Measurements from ENCODE around the gene PKN1.
"Not testable (repeated sequence)": the region's sequence is repeated elsewhere in the genome, so short reads cannot be mapped to it uniquely, and the experiment has no call there.

Gene PKN1

DNA sequence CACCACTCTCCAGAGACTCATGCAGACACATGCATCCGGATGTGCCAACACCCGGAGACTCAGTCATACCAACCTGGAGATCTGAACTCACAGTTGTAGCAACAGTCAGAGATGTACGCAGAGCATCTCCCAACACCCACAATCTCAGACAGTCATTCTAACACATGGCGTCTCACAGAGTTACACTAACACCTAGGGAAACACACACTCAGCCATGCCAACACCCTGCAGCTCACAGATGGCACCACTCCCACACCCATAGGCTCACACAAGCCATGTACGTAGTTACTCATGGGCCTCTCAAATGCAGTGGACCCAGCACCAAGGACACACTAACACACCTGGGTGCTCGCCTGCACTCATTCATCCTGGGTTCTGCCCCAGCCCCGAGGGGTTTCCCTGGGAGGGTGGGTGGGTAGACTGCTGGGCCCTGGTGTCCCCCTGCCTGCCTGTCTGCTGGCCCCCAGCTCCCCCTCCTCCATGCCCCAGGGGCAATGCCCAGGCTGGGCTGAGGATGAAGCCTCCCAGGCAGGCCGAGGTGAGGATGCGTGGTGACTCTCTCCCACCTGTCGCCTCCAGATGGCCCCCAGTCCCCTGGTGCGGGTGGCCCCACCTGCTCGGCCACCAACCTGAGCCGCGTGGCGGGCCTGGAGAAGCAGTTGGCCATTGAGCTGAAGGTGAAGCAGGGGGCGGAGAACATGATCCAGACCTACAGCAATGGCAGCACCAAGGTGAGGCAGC lies 10.0 kb downstream of the PKN1 start:
- Histone ChIP-seq H3K27ac (ENCODE audit: low read depth, low read length) (no peak overlapping the region), H3K9me3 (ENCODE audit: control insufficient read depth in 1 of 2, low read length in 2 of 2) (no peaks in the 10 kb centered on the region), H3K4me1 (ENCODE audit: control insufficient read depth in 1 of 2, insufficient read depth in 2 of 2, low read length in 2 of 2) (peaks cover 4 to 18% of the 10 kb centered on the region in 2 donors), H3K36me3 (ENCODE audit: control insufficient read depth in 1 of 2, insufficient read depth in 2 of 2, low read length in 2 of 2) (peaks cover 15 to 37% of the 10 kb centered on the region in 2 donors), H3K9ac (ENCODE audit: low read depth in 1 of 2, low read length in 2 of 2) (no peak overlapping the region), H3K27me3 (ENCODE audit: control insufficient read depth in 1 of 2, insufficient read depth in 2 of 2, low read length in 2 of 2) (no peaks in the 10 kb centered on the region), H3K4me3 (ENCODE audit: low read depth in 1 of 2, low read length in 2 of 2) (no peak overlapping the region)

DNA sequence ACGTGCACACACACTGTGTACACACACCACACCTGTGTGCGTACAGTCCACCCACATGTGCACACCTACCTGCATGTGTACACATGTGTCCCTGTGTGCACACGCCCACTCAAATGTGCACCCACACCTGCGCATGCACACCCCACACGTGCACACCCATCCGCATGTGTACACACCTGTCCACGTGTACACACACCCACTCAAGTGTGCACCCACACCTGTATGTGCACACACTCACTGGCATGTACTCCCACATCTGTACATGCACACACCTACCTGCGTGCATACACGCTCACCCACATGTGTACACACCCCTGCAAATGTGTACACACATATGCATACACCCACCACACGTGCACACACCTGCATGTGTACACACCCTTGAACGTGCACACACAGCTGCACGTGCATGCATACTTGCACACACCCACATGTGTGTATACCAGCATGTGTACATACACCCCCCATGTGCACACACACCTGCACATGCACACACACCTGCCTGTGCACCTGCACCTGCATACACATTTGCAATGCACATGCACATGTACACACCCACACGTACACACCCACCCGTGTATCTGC lies 10.6 kb downstream of the PKN1 start:
- H3K9ac ChIP-seq (ENCODE audit: low read depth in 1 of 2, low read length in 2 of 2): no peak overlapping the region
- H3K4me3 ChIP-seq (ENCODE audit: low read depth in 1 of 2, low read length in 2 of 2): no peak overlapping the region
- H3K27ac ChIP-seq (ENCODE audit: low read depth, low read length): no peak overlapping the region
- peaks cover 4 to 18% of the 10 kb centered on the region in 2 donors for H3K4me1 ChIP-seq (ENCODE audit: control insufficient read depth in 1 of 2, insufficient read depth in 2 of 2, low read length in 2 of 2)
- H3K36me3 ChIP-seq (ENCODE audit: control insufficient read depth in 1 of 2, insufficient read depth in 2 of 2, low read length in 2 of 2): peaks cover 15 to 43% of the 10 kb centered on the region in 2 donors
- H3K27me3 ChIP-seq (ENCODE audit: control insufficient read depth in 1 of 2, insufficient read depth in 2 of 2, low read length in 2 of 2): no peaks in the 10 kb centered on the region
- no peaks in the 10 kb centered on the region for H3K9me3 ChIP-seq (ENCODE audit: control insufficient read depth in 1 of 2, low read length in 2 of 2)

DNA sequence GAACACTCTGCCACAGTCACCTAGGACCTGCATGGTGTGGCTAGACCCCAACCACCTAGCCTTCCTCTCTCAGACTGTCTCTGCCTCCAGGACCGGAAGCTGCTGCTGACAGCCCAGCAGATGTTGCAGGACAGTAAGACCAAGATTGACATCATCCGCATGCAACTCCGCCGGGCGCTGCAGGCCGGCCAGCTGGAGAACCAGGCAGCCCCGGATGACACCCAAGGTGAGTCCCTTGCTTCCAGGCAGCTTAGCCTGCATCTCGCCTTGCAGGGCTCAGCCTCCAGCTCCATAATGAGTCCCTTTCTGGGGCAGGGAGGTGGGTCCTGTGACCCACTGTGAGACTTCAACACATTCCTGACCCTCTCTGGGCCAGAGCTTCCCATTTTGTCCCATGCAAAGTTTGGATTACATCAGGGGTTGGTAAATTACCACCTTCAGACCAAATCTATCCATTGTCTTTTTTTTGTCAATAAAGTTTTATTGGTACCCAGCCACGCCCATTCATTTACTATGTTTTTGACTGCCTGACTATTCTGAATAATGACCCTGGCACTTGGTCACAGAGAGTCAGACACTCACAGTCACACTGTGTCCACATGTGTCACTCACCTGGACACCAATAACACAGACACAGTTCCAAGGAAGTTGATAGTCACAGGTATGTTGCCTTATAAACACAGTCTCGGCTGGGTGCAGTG lies 13.4 kb downstream of the PKN1 start:
- H3K4me3 ChIP-seq (ENCODE audit: low read depth in 1 of 2, low read length in 2 of 2): no peak overlapping the region
- H3K4me1 ChIP-seq (ENCODE audit: control insufficient read depth in 1 of 2, insufficient read depth in 2 of 2, low read length in 2 of 2): no peaks in the 10 kb centered on the region
- H3K36me3 ChIP-seq (ENCODE audit: control insufficient read depth in 1 of 2, insufficient read depth in 2 of 2, low read length in 2 of 2): peaks cover 19 to 57% of the 10 kb centered on the region in 2 donors
- no peak overlapping the region for H3K27ac ChIP-seq (ENCODE audit: low read depth, low read length)
- no peaks in the 10 kb centered on the region for H3K9me3 ChIP-seq (ENCODE audit: control insufficient read depth in 1 of 2, low read length in 2 of 2)
- H3K27me3 ChIP-seq (ENCODE audit: control insufficient read depth in 1 of 2, insufficient read depth in 2 of 2, low read length in 2 of 2): no peaks in the 10 kb centered on the region
- H3K9ac ChIP-seq (ENCODE audit: low read depth in 1 of 2, low read length in 2 of 2): no peak overlapping the region

DNA sequence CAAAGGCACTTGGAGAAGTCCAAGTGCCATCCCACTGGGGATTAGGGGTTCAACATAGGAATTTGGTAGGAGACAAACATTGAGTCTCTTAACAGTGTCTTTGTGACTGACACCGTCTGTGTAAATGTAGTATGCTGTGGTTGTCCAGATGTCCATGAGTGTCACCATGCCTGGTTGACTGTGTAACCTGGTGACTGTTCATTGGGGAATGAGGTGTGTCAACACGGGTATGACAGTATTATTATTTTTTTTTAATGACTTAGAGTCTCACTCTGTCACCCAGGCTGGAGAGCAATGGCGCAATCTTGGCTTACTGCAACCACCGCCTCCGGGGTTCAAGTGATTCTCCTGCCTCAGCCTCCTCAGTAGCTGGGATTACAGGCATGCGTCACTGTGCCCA lies 16.2 kb downstream of the PKN1 start:
- H3K27me3 ChIP-seq (ENCODE audit: control insufficient read depth in 1 of 2, insufficient read depth in 2 of 2, low read length in 2 of 2): no peaks in the 10 kb centered on the region
- no peak overlapping the region for H3K27ac ChIP-seq (ENCODE audit: low read depth, low read length)
- H3K4me3 ChIP-seq (ENCODE audit: low read depth in 1 of 2, low read length in 2 of 2): no peak overlapping the region
- H3K4me1 ChIP-seq (ENCODE audit: control insufficient read depth in 1 of 2, insufficient read depth in 2 of 2, low read length in 2 of 2): no peaks in the 10 kb centered on the region
- no peak overlapping the region for H3K9ac ChIP-seq (ENCODE audit: low read depth in 1 of 2, low read length in 2 of 2)
- H3K36me3 ChIP-seq (ENCODE audit: control insufficient read depth in 1 of 2, insufficient read depth in 2 of 2, low read length in 2 of 2): peaks cover 5 to 41% of the 10 kb centered on the region in 2 donors
- no peaks in the 10 kb centered on the region for H3K9me3 ChIP-seq (ENCODE audit: control insufficient read depth in 1 of 2, low read length in 2 of 2)

DNA sequence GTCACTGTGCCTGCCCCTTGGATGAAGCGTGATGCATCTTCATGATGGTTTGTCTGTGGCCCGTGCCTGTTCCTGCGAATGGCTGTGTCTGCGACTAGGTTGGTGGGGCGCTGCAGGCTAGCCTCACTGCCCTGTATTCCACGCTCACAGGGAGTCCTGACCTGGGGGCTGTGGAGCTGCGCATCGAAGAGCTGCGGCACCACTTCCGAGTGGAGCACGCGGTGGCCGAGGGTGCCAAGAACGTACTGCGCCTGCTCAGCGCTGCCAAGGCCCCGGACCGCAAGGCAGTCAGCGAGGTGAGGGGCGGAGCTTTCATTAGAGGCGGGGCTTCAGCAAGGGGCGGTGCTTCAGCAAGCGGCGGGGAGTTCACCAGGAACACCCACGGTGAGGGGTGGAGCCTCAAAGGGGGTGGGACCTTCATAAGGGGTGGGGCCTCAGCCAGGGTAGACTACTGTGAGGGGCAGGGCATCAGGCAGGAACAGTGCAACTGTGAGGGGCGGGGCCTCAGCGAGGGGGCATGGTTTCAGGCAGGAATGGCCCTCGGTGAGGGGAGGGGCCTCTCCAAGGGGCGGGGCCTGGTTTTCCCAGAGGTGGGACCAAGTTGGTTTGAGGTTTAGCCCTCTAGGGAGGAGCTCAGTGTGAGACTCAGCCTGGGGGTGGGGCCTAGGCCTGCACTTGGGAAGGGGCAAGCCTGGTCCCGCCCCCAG lies 17.2 kb downstream of the PKN1 start:
- Histone ChIP-seq H3K9me3 (ENCODE audit: control insufficient read depth in 1 of 2, low read length in 2 of 2) (no peaks in the 10 kb centered on the region), H3K27ac (ENCODE audit: low read depth, low read length) (no peak overlapping the region), H3K4me3 (ENCODE audit: low read depth in 1 of 2, low read length in 2 of 2) (no peak overlapping the region), H3K4me1 (ENCODE audit: control insufficient read depth in 1 of 2, insufficient read depth in 2 of 2, low read length in 2 of 2) (no peaks in the 10 kb centered on the region), H3K27me3 (ENCODE audit: control insufficient read depth in 1 of 2, insufficient read depth in 2 of 2, low read length in 2 of 2) (no peaks in the 10 kb centered on the region), H3K36me3 (ENCODE audit: control insufficient read depth in 1 of 2, insufficient read depth in 2 of 2, low read length in 2 of 2) (peaks cover 5 to 37% of the 10 kb centered on the region in 2 donors), H3K9ac (ENCODE audit: low read depth in 1 of 2, low read length in 2 of 2) (no peak overlapping the region)

DNA sequence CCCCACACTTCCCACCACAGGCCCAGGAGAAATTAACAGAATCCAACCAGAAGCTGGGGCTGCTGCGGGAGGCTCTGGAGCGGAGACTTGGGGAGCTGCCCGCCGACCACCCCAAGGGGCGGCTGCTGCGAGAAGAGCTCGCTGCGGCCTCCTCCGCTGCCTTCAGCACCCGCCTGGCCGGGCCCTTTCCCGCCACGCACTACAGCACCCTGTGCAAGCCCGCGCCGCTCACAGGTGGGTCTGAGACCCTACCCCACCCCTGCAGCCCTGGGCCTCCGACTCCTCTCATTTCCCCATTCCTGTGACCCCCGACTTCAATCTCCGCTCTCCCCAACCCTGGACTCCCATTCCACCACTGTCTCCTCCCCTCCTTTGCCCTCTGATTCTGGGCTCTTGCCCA lies 17.8 kb downstream of the PKN1 start:
- H3K27me3 ChIP-seq (ENCODE audit: control insufficient read depth in 1 of 2, insufficient read depth in 2 of 2, low read length in 2 of 2): no peaks in the 10 kb centered on the region
- H3K4me1 ChIP-seq (ENCODE audit: control insufficient read depth in 1 of 2, insufficient read depth in 2 of 2, low read length in 2 of 2): no peaks in the 10 kb centered on the region
- H3K9ac ChIP-seq (ENCODE audit: low read depth in 1 of 2, low read length in 2 of 2): no peak overlapping the region
- peaks cover 5 to 37% of the 10 kb centered on the region in 2 donors for H3K36me3 ChIP-seq (ENCODE audit: control insufficient read depth in 1 of 2, insufficient read depth in 2 of 2, low read length in 2 of 2)
- H3K4me3 ChIP-seq (ENCODE audit: low read depth in 1 of 2, low read length in 2 of 2): no peak overlapping the region
- H3K9me3 ChIP-seq (ENCODE audit: control insufficient read depth in 1 of 2, low read length in 2 of 2): no peaks in the 10 kb centered on the region
- no peak overlapping the region for H3K27ac ChIP-seq (ENCODE audit: low read depth, low read length)

DNA sequence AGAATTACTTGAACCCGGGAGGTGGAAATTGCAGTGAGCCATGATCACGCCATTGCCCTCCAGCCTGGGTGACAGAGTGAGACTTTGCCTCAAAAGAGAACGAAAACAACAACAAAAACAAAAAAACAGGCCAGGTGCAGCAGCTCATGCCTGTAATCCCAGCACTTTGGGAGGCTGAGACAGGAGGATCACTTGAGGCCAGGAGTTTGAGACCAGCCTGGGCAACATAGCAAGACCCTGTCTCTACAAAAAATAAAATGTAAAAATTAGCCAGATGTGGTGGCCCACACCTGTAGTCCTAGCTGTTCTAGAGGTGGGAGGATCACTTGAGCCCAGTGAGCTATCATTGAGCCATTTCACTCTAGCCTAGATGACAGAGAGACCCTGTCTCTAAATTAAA lies 19.2 kb downstream of the PKN1 start:
- not testable (repeated sequence) for H3K27me3 ChIP-seq (ENCODE audit: control insufficient read depth in 1 of 2, insufficient read depth in 2 of 2, low read length in 2 of 2); H3K4me1 ChIP-seq (ENCODE audit: control insufficient read depth in 1 of 2, insufficient read depth in 2 of 2, low read length in 2 of 2); H3K4me3 ChIP-seq (ENCODE audit: low read depth in 1 of 2, low read length in 2 of 2); H3K9me3 ChIP-seq (ENCODE audit: control insufficient read depth in 1 of 2, low read length in 2 of 2); H3K9ac ChIP-seq (ENCODE audit: low read depth in 1 of 2, low read length in 2 of 2); H3K27ac ChIP-seq (ENCODE audit: low read depth, low read length)
- peaks cover 5 to 28% of the 10 kb centered on the region in 2 donors for H3K36me3 ChIP-seq (ENCODE audit: control insufficient read depth in 1 of 2, insufficient read depth in 2 of 2, low read length in 2 of 2)

DNA sequence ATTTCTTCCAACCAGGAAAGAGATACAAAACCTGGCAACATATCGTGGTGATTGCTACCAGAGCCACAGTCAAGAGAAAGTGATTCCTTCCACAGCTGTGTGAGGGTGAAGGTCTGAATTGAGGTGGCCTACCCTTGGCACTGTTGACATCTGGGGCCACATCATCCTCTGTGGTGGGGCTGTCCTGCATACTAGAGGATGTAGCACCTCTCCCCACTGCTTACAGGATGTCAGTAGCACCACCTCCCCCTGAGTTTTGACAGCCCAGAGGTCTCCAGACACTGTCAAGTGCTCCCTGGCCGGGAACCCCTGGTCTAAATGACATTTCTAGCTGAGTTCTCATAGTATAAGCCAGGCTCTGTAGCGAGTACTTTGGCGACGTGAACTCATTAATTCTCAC lies 26.6 kb downstream of the PKN1 start:
- Histone ChIP-seq H3K27ac (ENCODE audit: low read depth, low read length) (no peak overlapping the region), H3K9me3 (ENCODE audit: control insufficient read depth in 1 of 2, low read length in 2 of 2) (no peaks in the 10 kb centered on the region), H3K4me3 (ENCODE audit: low read depth in 1 of 2, low read length in 2 of 2) (no peak overlapping the region), H3K36me3 (ENCODE audit: control insufficient read depth in 1 of 2, insufficient read depth in 2 of 2, low read length in 2 of 2) (peaks cover 0 to 17% of the 10 kb centered on the region in 2 donors), H3K4me1 (ENCODE audit: control insufficient read depth in 1 of 2, insufficient read depth in 2 of 2, low read length in 2 of 2) (no peaks in the 10 kb centered on the region), H3K27me3 (ENCODE audit: control insufficient read depth in 1 of 2, insufficient read depth in 2 of 2, low read length in 2 of 2) (no peaks in the 10 kb centered on the region), H3K9ac (ENCODE audit: low read depth in 1 of 2, low read length in 2 of 2) (no peak overlapping the region)

DNA sequence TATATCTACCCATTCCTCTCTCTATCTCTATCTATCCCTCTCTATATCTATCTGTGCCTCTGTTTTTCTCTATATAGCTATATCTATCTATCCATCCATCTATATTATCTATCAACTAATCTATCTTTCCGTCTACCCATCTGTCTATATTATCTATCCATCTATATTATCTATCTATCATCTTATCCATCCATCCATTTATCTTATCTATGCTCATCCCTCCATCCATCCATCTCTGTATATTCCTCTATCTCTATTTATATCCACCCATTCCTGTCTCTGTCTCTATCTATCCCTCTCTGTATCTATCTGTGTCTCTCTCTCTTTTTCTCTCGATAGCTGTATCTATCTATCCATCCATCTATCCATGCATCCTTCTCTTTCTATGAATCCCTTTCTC lies 27.8 kb downstream of the PKN1 start:
- Histone ChIP-seq H3K27ac (ENCODE audit: low read depth, low read length) (no peak overlapping the region), H3K27me3 (ENCODE audit: control insufficient read depth in 1 of 2, insufficient read depth in 2 of 2, low read length in 2 of 2) (no peaks in the 10 kb centered on the region), H3K4me3 (ENCODE audit: low read depth in 1 of 2, low read length in 2 of 2) (no peak overlapping the region), H3K36me3 (ENCODE audit: control insufficient read depth in 1 of 2, insufficient read depth in 2 of 2, low read length in 2 of 2) (peaks cover 0 to 17% of the 10 kb centered on the region in 2 donors), H3K9ac (ENCODE audit: low read depth in 1 of 2, low read length in 2 of 2) (no peak overlapping the region), H3K4me1 (ENCODE audit: control insufficient read depth in 1 of 2, insufficient read depth in 2 of 2, low read length in 2 of 2) (no peaks in the 10 kb centered on the region), H3K9me3 (ENCODE audit: control insufficient read depth in 1 of 2, low read length in 2 of 2) (no peaks in the 10 kb centered on the region)

DNA sequence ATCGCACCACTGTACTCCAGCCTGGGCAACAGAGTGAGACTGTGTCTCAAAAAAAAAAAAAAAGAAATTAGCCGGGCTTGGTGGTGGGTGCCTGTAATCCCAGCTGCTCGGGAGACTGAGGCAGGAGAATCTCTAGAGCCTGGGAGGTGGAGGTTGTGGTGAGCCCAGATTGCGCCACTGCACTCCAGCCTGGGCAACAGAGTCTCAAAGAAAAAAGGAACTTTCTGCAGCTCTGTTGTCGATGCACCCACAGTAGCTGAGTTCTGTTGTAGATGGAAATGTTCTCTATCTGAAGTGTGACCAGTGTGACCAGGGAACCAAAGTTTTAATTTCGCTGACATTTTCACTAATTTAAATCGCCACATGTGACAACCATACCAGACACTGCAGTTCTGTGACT lies 29.3 kb downstream of the PKN1 start:
- peaks cover 0 to 17% of the 10 kb centered on the region in 2 donors for H3K36me3 ChIP-seq (ENCODE audit: control insufficient read depth in 1 of 2, insufficient read depth in 2 of 2, low read length in 2 of 2)
- H3K4me1 ChIP-seq (ENCODE audit: control insufficient read depth in 1 of 2, insufficient read depth in 2 of 2, low read length in 2 of 2); H3K27me3 ChIP-seq (ENCODE audit: control insufficient read depth in 1 of 2, insufficient read depth in 2 of 2, low read length in 2 of 2); H3K9me3 ChIP-seq (ENCODE audit: control insufficient read depth in 1 of 2, low read length in 2 of 2); H3K9ac ChIP-seq (ENCODE audit: low read depth in 1 of 2, low read length in 2 of 2); H3K4me3 ChIP-seq (ENCODE audit: low read depth in 1 of 2, low read length in 2 of 2); H3K27ac ChIP-seq (ENCODE audit: low read depth, low read length): not testable (repeated sequence)
